Progenitor cell of endocrine pancreas (in vitro differentiated cells): Measurements from ENCODE around the gene UBXN2A. TPM values are rescaled to one million over a fixed set of nuclear protein-coding genes. Genes with fewer than 3 reads are reported as not detected.

ENCODE experiments used
- DNase-seq: peaks from one replicate; pipeline ENCODE4 v3.0.0; 2021; ENCODE audit warnings: low spot score; ENCODE audit not compliant: unreplicated experiment
- H3K27ac Mint-ChIP-seq: 2 replicates; pipeline ENCODE4 v1.8.0; 2021; ENCODE audit warnings: mild to moderate bottlenecking, moderate library complexity, mixed read lengths
- H3K27me3 Mint-ChIP-seq: 2 replicates; pipeline ENCODE4 v1.8.0; 2021; ENCODE audit warnings: mixed read lengths
- H3K36me3 Mint-ChIP-seq: 2 replicates; pipeline ENCODE4 v1.8.0; 2022; ENCODE audit warnings: mixed read lengths; ENCODE audit not compliant: insufficient read depth
- H3K4me1 Mint-ChIP-seq: 2 replicates; pipeline ENCODE4 v1.8.0; 2021; ENCODE audit warnings: low read depth, mixed read lengths
- H3K4me3 Mint-ChIP-seq: 2 replicates; pipeline ENCODE4 v1.8.0; 2021; ENCODE audit warnings: low read depth, mild to moderate bottlenecking, moderate library complexity, mixed read lengths
- H3K9me3 Mint-ChIP-seq: 2 replicates; pipeline ENCODE4 v1.8.0; 2021; ENCODE audit warnings: low read depth, mixed read lengths
- CTCF ChIP-seq: fragments of 200-600 bp; sonication (generic); IDR thresholded peaks from one replicate; pipeline ENCODE4 v1.5.0; 2021; ENCODE audit warnings: antibody characterized with exemption, mild to moderate bottlenecking; ENCODE audit not compliant: unreplicated experiment
- total RNA-seq: library from RNA; stranded (reverse); gene quantifications from 2 replicates; pipeline ENCODE4 v1.2.1, GENCODE V29; 2021

UBXN2A gene
- total RNA-seq, 1 donor from 2014 or later: 24.1 TPM

GRCh38 chr2:24045511-24046508 lies 105.5 kb downstream of the UBXN2A start:
- peaks cover 16% of the 10 kb centered on the region for H3K4me1 Mint-ChIP-seq
- no peak for TF ChIP-seq CTCF
- no peaks in the 10 kb centered on the region for H3K27me3 Mint-ChIP-seq
- H3K36me3 Mint-ChIP-seq: peaks cover 1% of the 10 kb centered on the region
- peak overlapping the region; percentile 100 for H3K4me3 Mint-ChIP-seq
- no peaks in the 10 kb centered on the region for H3K9me3 Mint-ChIP-seq
- no peak overlapping the region for H3K27ac Mint-ChIP-seq
- DNase-seq: no peak

GRCh38 chr2:24046599-24046929 lies 106.3 kb downstream of the UBXN2A start:
- H3K4me3 Mint-ChIP-seq: peak overlapping the region; percentile 100
- no peaks in the 10 kb centered on the region for H3K9me3 Mint-ChIP-seq
- H3K27ac Mint-ChIP-seq: no peak overlapping the region
- H3K4me1 Mint-ChIP-seq: peaks cover 16% of the 10 kb centered on the region
- no peak for DNase-seq
- TF ChIP-seq CTCF: no peak
- no peaks in the 10 kb centered on the region for H3K27me3 Mint-ChIP-seq
- peaks cover 1% of the 10 kb centered on the region for H3K36me3 Mint-ChIP-seq

DNA sequence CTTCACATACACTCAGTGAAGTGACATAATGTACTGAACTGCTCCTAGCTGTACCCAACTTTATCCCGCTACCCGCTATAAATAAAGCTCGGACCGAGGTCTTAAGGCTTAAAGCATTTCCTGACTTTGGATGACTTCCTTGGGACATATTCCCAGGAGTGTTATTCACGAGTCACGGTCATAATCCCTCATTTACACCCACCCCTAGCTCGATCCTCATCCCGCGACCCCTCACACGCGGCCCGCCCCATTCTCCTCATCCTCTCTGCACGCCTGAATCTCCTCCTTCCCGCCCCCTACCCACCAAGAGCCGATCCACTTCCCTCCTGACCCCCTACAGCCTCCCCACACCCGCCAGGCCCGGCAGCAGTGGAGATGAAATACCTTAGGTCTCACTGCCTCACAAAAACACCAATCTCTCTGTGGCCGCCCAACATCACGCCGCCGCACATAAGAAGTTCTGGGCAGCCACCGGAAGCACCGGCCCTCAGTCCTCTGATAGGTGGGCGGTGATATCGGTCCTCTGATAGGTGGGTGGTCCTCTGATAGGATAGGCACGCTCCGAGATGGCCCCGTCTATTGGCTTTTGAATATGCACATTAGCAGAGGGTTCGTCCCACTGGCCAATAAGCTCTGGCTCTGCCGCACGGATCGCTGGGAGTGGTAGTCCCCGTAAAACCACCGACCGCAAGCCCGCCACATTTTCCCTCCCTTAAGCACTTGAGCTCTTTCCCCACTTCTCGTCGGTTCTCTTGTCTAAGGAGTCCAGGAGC lies 106.9 kb downstream of the UBXN2A start, which contains the start of gene WDCP:
WDCP (minus strand) TSS at position 462 of the 773 bp plus-strand sequence. CDS start 7,897 bp downstream, outside the sequence.
- Mint-ChIP-seq H3K4me1 (peaks cover 16% of the 10 kb centered on the region), H3K9me3 (no peaks in the 10 kb centered on the region), H3K4me3 (peak within 1 kb of the TSS; percentile 100), H3K27me3 (no peaks in the 10 kb centered on the region), H3K36me3 (peaks cover 1% of the 10 kb centered on the region), H3K27ac (peak within 1 kb of the TSS; percentile 94)
- TF ChIP-seq CTCF: no peak
- peak; percentile 79 for DNase-seq

- peaks cover 1% of the 10 kb centered on the region for H3K36me3 Mint-ChIP-seq
- no peaks in the 10 kb centered on the region for H3K27me3 Mint-ChIP-seq
- DNase-seq: no peak
- H3K9me3 Mint-ChIP-seq: no peaks in the 10 kb centered on the region
- no peak for TF ChIP-seq CTCF
- peak overlapping the region; percentile 100 for H3K4me3 Mint-ChIP-seq
- peaks cover 16% of the 10 kb centered on the region for H3K4me1 Mint-ChIP-seq
- peak overlapping the region; percentile 94 for H3K27ac Mint-ChIP-seq
Measured at GRCh38 chr2:24047703-24048033, 107.4 kb downstream of the UBXN2A start.

GRCh38 chr2:24048769-24049484 lies 108.7 kb downstream of the UBXN2A start:
- DNase-seq: no peak
- no peak for TF ChIP-seq CTCF
- H3K9me3 Mint-ChIP-seq: no peaks in the 10 kb centered on the region
- H3K4me1 Mint-ChIP-seq: peaks cover 16% of the 10 kb centered on the region
- H3K4me3 Mint-ChIP-seq: no peak overlapping the region
- no peaks in the 10 kb centered on the region for H3K27me3 Mint-ChIP-seq
- H3K36me3 Mint-ChIP-seq: no peaks in the 10 kb centered on the region
- H3K27ac Mint-ChIP-seq: no peak overlapping the region
